WI38 (cell line): ENCODE data around the gene CES5A.

Source experiments
- H3K4me3 ChIP-seq: 2 replicates; pipeline ENCODE4 v1.5.1; 2011; ENCODE audit warnings: low read depth, mild to moderate bottlenecking, control low read depth, low read length
- CTCF ChIP-seq: IDR thresholded peaks from 2 replicates; pipeline ENCODE4 v1.5.1; 2012; ENCODE audit warnings: low read depth, mild to moderate bottlenecking, control low read depth, low read length

CES5A gene

GRCh38 chr16:55856950-55857349 lies 18.2 kb downstream of the CES5A start:
- no peak overlapping the region for H3K4me3 ChIP-seq
- no peak for TF ChIP-seq CTCF

- TF ChIP-seq CTCF = no peak
Observed at GRCh38 chr16:55853114-55853513, 22.1 kb downstream of the CES5A start.

GRCh38 chr16:55849536-55849935 lies 25.6 kb downstream of the CES5A start:
- no peak for TF ChIP-seq CTCF

More at GRCh38 chr16:55853114-55853513, 22.1 kb downstream of the CES5A start:
- H3K4me3 ChIP-seq = no peak overlapping the region

GRCh38 chr16:55846598-55847346 lies 28.4 kb downstream of the CES5A start:
- TF ChIP-seq CTCF = no peak
- H3K4me3 ChIP-seq = no peak overlapping the region

More at GRCh38 chr16:55849536-55849935, 25.6 kb downstream of the CES5A start:
- no peak overlapping the region for H3K4me3 ChIP-seq

- no peak overlapping the region for H3K4me3 ChIP-seq
- no peak for TF ChIP-seq CTCF
Observed at GRCh38 chr16:55843105-55843395, 32.1 kb downstream of the CES5A start.

GRCh38 chr16:55842369-55843104 lies 32.6 kb downstream of the CES5A start:
- TF ChIP-seq CTCF = peak; percentile 49
- no peak overlapping the region for H3K4me3 ChIP-seq

GRCh38 chr16:55839115-55839514 lies 36.1 kb downstream of the CES5A start:
- no peak overlapping the region for H3K4me3 ChIP-seq
- no peak for TF ChIP-seq CTCF
